Thyroid gland (tissue), 4 donors: ENCODE measurements around the gene SOD3. TPM values are rescaled to one million over a fixed set of nuclear protein-coding genes. Genes with fewer than 3 reads are reported as not detected.

Source experiments
- DNase-seq, 2 donors: peaks; one replicate each; pipeline ENCODE4 v3.0.0-alpha.2; 2019
- H3K27ac ChIP-seq, 3 donors: fragments of 200-600 bp; sonication (generic); 1 replicate in 2 of 3; 2 replicates in 1 of 3; pipeline ENCODE4 v1.5.1; 2016 to 2019; ENCODE audit warnings: mild to moderate bottlenecking in 1 of 3, moderate library complexity in 1 of 3
- H3K27me3 ChIP-seq: fragments of 200-600 bp; sonication (generic); one replicate; pipeline ENCODE4 v1.5.1; 2019
- H3K36me3 ChIP-seq, 2 donors: fragments of 200-600 bp; sonication (generic); one replicate each; pipeline ENCODE4 v1.5.1; 2016 to 2019
- H3K4me1 ChIP-seq, 2 donors: fragments of 200-600 bp; sonication (generic); one replicate each; pipeline ENCODE4 v1.5.1; 2017 to 2019
- H3K4me3 ChIP-seq, 3 donors: fragments of 200-600 bp; sonication (generic); replicated peaks in 1 of 3; 1 replicate in 2 of 3; 2 replicates in 1 of 3; pipeline ENCODE4 v1.5.1; 2016; ENCODE audit warnings: mild to moderate bottlenecking in 1 of 3
- H3K9me3 ChIP-seq: fragments of 200-600 bp; sonication (generic); one replicate; pipeline ENCODE4 v1.5.1; 2017
- POLR2A ChIP-seq, 2 donors: fragments of 450-650 bp; IDR thresholded peaks; one replicate each; pipeline ENCODE4 v1.6.1; 2017; ENCODE audit warnings: antibody characterized with exemption in 2 of 2, mild to moderate bottlenecking in 2 of 2, moderate library complexity in 1 of 2
- WGBS, 2 donors: methylation state at CpG; one replicate each; pipeline ENCODE4 v1.1.5; 2017; 5-methylcytosine and 5-hydroxymethylcytosine counted together
- intact Hi-C: fragments of 100-400 bp; cut with DNase I; formaldehyde crosslinking; loops from one replicate; pipeline ENCODE4 v1.15.1; 2023
- total RNA-seq, 4 donors: library from RNA; depleted of rRNA; stranded (reverse); fragments of >200 nt; gene quantifications; one replicate each; pipeline ENCODE4 v1.2.3, GENCODE V29; 2016
- TF ChIP-seq, protein P1 (sequence below), 6 experiments: fragments of 200-600 bp in 3 of 6; fragments of 450-650 bp in 3 of 6; sonication (generic) in 3 of 6; IDR thresholded peaks; one replicate each; pipeline ENCODE4 v1.5.1; 2016 to 2019; ENCODE audit warnings: antibody characterized with exemption in 6 of 6, mild to moderate bottlenecking in 2 of 6, inconsistent platforms in 1 of 6, moderate library complexity in 1 of 6

The SOD3 gene
- total RNA-seq, 4 donors from 2014 or later = 140 to 215 (median 162) TPM

DNA sequence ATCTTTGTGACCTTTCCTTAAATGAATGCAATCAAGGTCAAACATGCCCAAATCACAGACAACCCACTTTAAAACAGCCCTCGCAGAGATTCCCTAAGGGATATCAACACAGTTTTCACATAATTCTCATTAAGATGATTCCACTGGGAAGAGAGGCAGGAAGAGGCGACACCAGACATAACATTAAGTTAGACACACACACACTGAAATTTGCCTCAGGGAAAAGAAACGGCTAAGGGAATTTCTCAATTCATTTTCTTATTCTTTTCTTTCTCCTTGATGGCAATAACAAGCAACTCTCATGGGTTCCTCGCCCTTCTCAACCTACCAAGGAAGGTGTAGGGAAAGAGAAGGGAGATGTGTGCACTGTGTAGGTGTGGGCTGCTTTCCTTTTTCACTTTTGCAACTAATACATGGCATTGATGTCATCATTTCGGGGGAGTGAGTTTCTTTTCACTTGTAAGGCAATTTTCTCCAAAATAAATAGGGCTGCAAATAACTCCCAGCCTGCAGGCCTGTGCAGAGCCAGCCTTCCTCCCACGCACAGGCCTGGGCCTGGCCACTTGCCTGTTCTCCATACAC, 41.4 kb downstream of the SOD3 start:
- no peak overlapping the region for H3K4me3 ChIP-seq
- no peak overlapping the region for H3K27ac ChIP-seq
- intact Hi-C loops = no loop called here
- no peak for DNase-seq
- no peak for TF ChIP-seq POLR2A (IDR thresholded peaks at IDR 0.05)
- TF ChIP-seq, protein P1, sequence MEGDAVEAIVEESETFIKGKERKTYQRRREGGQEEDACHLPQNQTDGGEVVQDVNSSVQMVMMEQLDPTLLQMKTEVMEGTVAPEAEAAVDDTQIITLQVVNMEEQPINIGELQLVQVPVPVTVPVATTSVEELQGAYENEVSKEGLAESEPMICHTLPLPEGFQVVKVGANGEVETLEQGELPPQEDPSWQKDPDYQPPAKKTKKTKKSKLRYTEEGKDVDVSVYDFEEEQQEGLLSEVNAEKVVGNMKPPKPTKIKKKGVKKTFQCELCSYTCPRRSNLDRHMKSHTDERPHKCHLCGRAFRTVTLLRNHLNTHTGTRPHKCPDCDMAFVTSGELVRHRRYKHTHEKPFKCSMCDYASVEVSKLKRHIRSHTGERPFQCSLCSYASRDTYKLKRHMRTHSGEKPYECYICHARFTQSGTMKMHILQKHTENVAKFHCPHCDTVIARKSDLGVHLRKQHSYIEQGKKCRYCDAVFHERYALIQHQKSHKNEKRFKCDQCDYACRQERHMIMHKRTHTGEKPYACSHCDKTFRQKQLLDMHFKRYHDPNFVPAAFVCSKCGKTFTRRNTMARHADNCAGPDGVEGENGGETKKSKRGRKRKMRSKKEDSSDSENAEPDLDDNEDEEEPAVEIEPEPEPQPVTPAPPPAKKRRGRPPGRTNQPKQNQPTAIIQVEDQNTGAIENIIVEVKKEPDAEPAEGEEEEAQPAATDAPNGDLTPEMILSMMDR (IDR thresholded peaks at IDR 0.05) = no peak
- H3K36me3 ChIP-seq = no peaks in the 10 kb centered on the region
- WGBS, 2 donors = 88 to 90% methylated on average over 6 of the region's 6 CpGs
- H3K4me1 ChIP-seq = peaks cover 13 to 14% of the 10 kb centered on the region in 2 donors
- no peaks in the 10 kb centered on the region for H3K27me3 ChIP-seq
- no peaks in the 10 kb centered on the region for H3K9me3 ChIP-seq

DNA sequence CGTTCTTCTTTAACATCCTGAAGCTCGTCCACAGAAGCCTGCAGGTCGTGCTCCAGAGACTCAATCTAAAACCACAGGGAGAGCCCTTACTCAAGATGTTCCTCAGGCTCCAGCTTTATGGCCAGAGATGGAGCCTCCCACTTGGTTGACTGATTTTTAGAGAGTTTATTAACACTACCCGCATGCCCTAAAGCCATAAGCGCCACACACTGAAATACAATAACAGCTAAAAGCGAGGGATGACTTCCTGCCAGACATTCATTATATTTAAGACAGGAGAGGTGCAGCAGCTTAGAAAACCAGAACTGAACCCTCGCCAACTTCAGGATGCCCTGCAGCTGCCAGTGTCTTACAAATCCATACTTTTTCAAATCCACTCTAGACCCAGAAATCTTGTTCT, 42.0 kb downstream of the SOD3 start:
- Histone ChIP-seq H3K27ac (no peak overlapping the region), H3K4me1 (peaks cover 14 to 15% of the 10 kb centered on the region in 2 donors), H3K27me3 (no peaks in the 10 kb centered on the region), H3K9me3 (no peaks in the 10 kb centered on the region), H3K4me3 (no peak overlapping the region), H3K36me3 (no peaks in the 10 kb centered on the region)
- intact Hi-C loops = no loop called here
- WGBS, 2 donors = 71 to 83% methylated on average over 7 of the region's 7 CpGs
- TF ChIP-seq, protein P1 (IDR thresholded peaks at IDR 0.05) = no peak
- no peak for TF ChIP-seq POLR2A (IDR thresholded peaks at IDR 0.05)
- DNase-seq = no peak

DNA sequence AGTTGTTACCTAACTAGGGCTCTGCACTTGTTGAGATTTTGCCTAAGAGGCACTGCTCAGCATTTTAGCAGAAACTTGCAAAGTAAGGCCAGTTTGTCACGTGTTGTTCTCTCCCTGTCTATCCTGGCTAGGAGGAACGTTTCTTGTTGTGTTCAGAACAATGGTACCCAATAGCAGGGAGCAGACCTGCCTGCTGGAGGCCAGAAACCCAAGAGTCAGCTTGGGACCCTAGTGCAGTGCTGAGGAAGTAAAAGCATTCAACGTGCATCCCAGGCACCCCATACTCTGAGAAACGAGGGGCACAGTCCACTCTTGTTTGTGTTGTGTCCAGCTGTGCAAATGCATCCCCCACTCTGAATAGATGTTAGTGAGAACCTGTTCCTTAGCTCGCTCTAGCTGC, 42.4 kb downstream of the SOD3 start:
- no peak overlapping the region for H3K27ac ChIP-seq
- no peaks in the 10 kb centered on the region for H3K36me3 ChIP-seq
- H3K9me3 ChIP-seq = no peaks in the 10 kb centered on the region
- TF ChIP-seq, protein P1 (IDR thresholded peaks at IDR 0.05) = no peak
- TF ChIP-seq POLR2A (IDR thresholded peaks at IDR 0.05) = no peak
- intact Hi-C loops = no loop called here
- H3K27me3 ChIP-seq = no peaks in the 10 kb centered on the region
- H3K4me3 ChIP-seq = no peak overlapping the region
- H3K4me1 ChIP-seq = peaks cover 14 to 15% of the 10 kb centered on the region in 2 donors
- WGBS, 2 donors = 60 to 67% methylated on average over 5 of the region's 5 CpGs
- DNase-seq = no peak

DNA sequence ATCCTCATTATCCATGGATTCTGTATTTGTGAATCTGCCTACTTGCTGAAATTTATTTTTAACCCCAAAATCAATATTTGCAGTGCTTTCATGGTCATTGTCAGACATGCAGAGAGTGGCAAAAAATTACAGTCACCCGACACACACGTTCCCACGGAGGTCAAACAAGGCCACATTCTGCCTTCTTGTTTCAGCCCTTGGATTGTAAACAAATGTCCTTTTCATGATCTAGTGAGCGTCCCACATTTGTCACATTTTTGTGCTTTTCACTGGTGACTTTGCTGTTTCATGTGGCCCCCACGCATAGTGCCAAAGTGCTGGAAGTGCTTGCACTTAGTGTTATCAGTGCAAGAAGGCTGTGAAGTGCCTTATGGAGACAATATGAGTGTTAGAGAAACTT, 45.0 kb downstream of the SOD3 start:
- TF ChIP-seq POLR2A (IDR thresholded peaks at IDR 0.05) = no peak
- TF ChIP-seq, protein P1 (IDR thresholded peaks at IDR 0.05) = no peak
- no peaks in the 10 kb centered on the region for H3K27me3 ChIP-seq
- H3K4me3 ChIP-seq = no peak overlapping the region
- no peaks in the 10 kb centered on the region for H3K9me3 ChIP-seq
- intact Hi-C loops = no loop called here
- peaks cover 14 to 15% of the 10 kb centered on the region in 2 donors for H3K4me1 ChIP-seq
- no peaks in the 10 kb centered on the region for H3K36me3 ChIP-seq
- H3K27ac ChIP-seq = no peak overlapping the region
- DNase-seq = no peak
- 93 to 97% methylated on average over 5 of the region's 5 CpGs for WGBS, 2 donors

DNA sequence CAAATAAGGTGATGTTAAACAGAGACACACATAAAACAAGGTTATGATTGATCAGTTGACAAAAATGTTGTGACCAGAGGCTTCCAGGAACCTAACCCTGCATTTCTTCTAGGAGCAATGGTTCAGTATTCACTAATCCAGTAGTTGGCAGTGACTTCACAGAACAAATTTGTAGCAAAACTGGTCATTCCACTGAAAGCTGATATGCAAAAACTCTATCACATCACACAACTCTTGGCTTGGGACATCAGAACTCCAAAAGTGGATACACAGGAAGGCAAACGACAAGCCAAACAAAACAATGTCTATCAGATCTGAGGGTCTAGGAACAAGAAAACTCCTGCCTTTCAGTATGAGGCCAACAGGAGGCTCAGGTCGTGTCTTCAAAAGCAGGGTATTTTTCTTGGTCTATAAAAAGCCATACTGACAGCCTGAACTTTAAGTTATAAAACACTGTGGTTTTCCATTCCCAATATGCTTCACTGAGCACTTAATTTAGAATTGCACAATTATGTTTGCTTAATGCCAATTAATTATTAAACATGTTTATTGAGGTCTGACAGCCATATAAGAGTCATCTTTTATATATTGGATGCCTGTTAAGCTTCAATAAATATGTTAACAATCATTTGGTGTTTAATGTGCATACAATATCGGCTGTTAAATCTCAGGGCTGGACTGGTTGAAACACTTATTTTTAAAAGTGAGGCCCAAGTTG, 45.6 kb downstream of the SOD3 start:
- 52 to 53% methylated on average over 3 of the region's 3 CpGs for WGBS, 2 donors
- H3K27ac ChIP-seq = peak overlapping the region in 1 of 3 donors; percentile 49
- DNase-seq = no peak
- peaks cover 14 to 15% of the 10 kb centered on the region in 2 donors for H3K4me1 ChIP-seq
- H3K27me3 ChIP-seq = no peaks in the 10 kb centered on the region
- no peaks in the 10 kb centered on the region for H3K9me3 ChIP-seq
- intact Hi-C loops = no loop called here
- TF ChIP-seq, protein P1 (IDR thresholded peaks at IDR 0.05) = no peak
- TF ChIP-seq POLR2A (IDR thresholded peaks at IDR 0.05) = no peak
- no peak overlapping the region for H3K4me3 ChIP-seq
- H3K36me3 ChIP-seq = no peaks in the 10 kb centered on the region
